ENCODE data around the gene MYL5.
"Not testable (repeated sequence)": the region's sequence is repeated elsewhere in the genome, so short reads cannot be mapped to it uniquely, and the experiment has no call there.

The MYL5 gene, protein sequence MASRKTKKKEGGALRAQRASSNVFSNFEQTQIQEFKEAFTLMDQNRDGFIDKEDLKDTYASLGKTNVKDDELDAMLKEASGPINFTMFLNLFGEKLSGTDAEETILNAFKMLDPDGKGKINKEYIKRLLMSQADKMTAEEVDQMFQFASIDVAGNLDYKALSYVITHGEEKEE

DNA sequence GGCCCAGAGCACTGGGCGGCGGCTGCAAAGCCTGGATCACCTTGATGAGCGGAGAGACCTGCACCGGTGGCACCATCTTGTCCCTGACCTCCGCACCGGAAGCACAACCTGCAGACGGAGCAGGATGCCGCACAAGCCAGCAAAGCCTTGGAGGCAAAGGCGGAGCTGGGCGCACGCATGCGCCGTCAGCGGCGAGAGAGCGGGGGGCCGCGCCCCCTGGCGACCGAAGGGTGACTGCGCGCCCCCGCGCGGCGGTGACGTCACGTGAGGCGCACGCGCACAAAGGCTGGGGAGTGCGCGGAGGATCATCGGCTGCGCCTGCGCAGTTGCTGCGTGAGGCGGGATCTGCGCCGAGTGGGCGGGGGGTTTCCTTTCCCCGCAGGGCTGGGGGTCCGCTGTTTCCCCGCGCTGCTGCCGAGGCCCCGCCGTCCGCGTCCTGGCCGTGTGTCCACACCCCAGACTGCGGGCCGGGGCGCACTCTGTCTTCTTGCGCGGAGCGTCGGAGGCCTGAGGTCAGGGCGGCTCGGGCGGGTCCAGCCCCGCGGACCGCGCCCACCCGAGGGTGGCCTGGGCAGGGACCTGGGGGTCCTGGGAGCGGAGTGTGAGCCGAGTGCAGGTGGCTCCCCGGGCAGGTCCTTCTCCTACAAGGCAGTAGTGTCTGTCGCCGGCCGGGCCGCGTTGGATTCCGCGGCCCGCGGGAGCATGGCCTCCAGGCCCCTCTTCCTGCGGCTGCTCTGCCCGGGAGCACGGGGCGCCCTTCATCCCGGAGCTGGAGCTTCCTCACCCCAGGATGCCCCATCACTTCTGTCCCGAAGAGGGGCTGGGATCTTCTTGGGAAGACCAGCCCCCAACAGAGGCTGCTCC lies at the start of gene MYL5, which contains the start of gene ATP5ME:
MYL5 (plus strand) TSS at position 371 of the 864 bp plus-strand sequence. CDS start 3,485 bp downstream, outside the sequence.
ATP5ME (minus strand) TSS at position 105 of the 864 bp plus-strand sequence; CDS start at position 76, 29 bp downstream.
- DNase-seq: peak; percentile 97

DNA sequence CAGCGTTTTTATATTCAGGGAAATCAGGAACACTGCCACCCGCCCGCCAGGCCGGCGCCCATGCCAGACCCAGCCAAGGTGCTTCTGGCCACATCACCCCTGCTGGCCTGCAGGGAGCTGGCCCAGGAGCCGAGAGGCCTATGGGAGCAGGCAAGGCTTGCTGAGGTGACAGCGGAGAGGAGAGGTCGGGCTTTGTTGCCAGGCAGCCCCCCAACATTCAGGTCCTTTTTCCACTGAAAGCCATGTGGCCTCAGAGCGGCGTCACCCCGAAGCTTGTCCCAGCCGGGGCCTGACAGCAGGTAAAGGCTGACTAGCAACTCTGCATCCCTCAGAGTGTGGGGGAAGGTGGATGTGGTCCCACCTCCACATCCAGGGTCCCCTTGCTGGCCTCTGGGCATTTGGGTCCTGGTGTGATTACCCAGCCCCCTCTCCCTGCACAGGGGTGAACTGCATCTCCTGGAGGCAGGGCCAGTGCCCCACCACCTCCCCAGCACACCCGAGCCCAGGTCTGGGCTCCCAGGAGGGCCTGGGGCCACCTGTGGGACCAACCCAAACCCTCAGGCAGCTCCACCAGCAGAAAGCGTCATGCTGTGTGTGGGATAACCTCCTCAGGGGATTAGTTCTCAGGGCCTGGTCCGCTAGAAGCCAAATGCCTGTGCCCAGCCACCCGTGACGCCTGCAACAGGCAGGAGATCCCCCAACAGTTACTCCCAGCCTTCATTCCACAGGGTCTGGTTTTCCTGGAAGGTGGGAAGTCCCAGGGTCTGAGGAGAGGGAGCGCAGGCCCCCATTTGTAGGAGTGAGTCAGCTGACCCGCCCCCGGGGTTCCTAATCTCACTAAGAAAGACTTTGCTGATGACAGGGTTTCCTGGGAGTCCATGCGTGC lies 49.4 kb upstream of the MYL5 start, which contains the start of gene PDE6B:
PDE6B (plus strand) TSS at position 869 of the 886 bp plus-strand sequence. CDS start 54 bp downstream, outside the sequence.
- DNase-seq: no peak

DNA sequence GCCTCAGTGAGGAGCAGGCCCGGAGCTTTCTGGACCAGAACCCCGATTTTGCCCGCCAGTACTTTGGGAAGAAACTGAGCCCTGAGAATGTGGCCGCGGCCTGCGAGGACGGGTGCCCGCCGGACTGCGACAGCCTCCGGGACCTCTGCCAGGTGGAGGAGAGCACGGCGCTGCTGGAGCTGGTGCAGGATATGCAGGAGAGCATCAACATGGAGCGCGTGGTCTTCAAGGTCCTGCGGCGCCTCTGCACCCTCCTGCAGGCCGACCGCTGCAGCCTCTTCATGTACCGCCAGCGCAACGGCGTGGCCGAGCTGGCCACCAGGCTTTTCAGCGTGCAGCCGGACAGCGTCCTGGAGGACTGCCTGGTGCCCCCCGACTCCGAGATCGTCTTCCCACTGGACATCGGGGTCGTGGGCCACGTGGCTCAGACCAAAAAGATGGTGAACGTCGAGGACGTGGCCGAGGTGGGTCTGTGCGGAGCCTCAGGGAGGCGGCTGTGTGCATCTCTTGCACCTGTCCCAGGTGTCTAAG lies 48.6 kb upstream of the MYL5 start:
- no peak for DNase-seq

DNA sequence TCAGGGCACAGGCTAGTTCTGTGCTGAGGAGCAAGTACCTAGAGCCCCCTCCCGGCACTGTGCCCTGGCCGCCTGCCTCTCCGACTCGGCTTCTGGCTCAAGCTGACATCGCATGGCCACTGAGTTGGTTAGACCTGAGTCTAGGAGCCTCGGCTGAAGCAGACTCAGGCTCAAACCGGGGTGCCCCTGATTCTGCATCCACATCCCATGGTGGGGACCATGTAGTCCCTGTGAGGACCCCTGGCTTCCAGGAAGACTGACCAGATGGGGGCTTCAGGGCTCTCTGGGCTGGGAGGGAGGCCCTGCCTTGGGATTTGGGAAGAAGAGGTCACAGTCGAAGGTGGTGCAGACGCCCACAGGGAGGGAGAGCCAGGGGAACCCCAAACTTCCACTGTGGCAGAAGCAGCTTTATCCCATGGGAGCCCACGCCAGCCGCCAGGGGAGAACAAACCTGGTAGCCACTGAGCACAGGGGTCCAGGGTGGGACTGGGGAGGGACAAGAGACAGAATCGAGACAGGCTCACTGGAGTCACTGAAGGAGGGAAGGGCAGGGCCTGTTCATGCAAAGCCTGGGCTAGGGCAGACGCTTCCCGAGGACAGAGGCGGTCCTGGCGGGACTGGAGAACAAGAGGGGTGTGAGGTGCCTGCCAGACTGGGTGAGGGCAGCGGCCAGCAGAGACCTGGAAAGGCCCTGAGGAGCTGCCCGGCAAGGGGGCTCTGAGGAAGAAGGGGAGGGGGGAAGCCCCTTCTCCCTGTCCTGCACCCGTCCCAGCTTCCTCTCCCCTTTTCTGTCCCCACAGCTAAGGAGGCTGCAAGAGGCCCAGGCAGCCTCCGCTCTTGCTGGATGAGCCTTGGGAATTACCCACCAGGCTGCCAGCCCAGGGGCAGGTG lies 47.9 kb upstream of the MYL5 start:
- no peak for DNase-seq

DNA sequence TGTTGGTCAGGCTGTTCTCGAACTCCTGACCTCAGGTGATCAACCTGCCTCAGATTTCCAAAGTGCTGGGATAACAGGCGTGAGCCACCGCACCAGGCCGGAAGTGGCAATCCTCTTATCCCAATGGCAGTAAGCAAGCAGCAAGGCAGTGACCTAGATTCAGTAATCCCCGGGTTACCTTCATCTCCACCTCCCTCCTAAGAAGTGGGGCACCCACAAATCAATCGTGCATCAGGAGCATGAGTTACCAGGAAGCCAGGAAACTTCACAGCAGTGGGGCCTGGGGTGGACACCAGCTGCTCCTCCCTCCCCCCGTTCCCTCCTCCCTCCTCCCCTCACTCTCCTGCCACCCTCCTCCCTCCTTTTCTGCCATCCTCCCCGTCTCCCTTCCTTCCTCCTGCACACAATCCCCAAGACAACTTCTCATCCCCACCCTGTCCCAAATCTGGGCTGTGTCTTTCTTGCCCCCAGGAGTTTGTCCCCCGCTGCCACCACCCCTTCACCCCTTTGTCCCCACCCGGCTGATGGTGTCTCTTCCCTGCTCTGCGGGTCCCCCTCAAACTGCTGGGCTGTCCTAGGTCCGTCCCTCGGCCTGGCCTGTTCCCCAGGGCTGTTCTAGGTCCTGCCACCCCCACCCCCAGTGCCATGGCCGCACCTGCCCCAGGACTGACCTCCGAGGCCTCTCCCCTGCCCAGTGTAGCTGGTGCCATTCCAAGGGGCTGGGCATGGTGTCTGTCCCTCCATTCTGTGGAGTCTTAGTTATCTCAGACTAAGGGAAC lies 46.8 kb upstream of the MYL5 start:
- no peak for DNase-seq

DNA sequence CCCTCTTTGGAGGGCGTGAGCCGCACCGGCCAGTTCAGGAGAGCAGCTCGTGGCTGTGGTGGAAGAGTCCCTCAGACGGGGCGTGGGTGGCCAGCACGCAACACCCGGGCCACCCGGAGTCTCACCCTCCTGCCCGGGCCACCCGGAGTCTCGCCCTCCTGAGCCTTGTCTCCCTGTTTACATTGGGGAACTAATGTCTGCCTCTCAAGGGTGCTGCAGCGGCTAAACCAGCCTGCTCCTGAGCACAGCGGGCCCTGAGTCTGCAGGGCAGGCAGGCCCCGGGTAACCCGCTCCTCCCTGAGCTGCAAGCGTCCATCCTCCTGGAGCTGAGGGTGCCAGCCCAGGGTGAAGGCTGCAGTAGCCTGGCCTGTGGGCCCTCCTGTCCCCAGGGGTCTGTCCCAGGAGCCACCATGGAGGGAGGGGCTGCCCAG lies 46.0 kb upstream of the MYL5 start:
- DNase-seq: no peak

DNA sequence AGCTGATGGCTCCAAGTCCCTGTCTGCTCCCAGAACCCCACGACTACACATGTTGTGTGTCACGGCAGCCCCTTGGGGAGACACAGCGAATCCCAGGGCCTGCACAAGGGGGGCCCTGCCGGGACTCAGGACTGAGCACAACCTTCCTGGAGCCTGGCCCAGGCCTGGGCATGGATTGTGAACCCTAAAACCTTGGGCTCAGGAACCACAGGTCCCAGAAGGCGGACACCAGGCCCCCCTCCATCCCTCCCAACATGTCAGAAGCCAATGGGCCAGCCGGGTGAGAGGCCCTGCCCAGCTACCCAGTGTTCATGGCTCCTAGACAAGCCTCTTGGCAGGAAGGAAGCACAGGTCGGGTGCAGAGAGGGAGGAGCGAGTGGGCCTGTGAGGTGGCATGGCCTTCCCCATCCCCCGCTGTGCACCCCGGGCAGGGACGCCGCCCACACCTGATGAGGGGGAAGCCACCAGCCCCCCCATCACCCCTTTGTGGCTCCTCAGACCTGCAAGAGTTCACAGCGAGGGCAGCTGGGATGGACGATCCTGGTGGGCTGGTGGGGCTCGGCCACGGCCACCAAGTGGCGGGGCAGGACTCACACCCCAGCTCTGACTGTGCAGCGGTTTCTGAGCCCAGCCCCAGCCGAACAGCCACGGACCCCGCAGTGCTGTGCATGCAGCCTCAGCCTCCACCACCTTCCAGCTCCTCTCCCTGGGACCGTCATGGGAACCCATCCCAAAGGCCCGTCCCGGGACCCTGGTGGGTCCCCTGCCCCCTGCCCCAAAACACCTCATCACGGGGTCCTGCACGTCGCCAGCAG lies 45.3 kb upstream of the MYL5 start:
- DNase-seq: no peak

DNA sequence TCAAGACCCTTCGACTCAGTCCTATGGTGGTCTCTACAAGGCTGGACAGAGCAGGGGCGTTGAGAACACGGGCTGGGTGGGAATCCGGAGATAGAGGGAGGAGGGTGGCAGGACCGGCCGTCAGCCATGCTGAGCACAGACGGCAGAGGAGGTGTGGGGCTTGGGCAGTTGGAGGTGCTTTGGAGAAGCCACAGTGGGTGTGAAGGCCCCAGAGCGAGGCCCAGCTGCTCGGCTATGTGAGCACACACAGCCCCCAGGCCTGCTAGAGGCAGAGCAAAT lies 44.8 kb upstream of the MYL5 start:
- DNase-seq: no peak

DNA sequence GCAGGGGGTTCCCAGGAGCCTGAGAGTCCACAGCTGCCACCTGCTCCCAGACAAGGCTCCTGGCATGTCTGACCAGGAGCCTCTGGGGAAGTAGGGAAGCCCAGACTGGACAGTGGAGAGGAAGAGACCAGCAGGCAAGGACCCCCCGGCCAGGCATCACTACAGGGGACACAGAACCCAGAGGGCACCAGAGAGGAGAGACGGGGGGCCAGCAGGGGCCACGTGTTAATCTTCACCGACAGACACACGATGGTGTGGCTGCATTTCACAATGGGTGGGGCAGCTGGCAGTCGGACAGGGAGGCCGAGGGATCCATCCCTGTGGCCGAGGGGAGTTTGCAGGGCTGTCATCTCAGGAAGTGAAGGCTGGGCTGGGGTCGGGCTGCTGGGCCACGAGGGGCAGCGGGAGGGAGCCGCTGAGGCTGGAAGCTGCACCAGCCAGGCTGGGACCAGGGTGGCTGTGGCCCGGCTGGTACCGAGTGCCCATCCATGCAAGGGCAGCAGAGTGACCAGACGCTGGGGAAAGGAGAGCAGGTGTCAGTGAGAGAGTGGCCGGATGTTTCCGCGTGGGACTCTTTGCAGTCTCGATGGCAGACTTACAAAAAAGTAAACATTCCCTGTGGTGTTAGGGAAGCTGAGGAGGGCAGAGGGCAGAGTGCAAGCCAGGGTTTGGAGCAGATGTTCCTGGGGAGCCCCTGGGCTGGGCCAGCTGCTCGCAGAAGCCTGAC lies 44.3 kb upstream of the MYL5 start:
- no peak for DNase-seq

DNA sequence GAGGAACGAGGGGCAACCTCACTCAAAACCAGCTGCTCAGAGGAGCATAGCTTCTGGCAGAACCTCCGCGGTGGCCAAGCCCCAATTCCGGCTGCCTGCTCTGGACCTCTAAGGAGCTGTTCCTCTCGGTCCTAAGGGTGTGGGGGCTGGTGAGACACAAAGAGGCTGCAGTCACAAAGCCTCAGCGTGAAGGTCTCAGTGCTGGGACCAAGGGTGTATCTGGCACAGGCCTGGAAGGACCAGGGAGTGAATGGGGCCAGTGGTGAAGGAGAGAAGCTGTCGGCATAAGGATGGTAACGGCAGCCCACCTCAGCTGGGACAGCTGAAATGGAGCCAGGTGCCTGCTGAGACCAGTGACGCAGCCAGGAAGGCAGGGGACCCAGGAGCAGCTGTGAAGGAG lies 43.7 kb upstream of the MYL5 start:
- DNase-seq: no peak

DNA sequence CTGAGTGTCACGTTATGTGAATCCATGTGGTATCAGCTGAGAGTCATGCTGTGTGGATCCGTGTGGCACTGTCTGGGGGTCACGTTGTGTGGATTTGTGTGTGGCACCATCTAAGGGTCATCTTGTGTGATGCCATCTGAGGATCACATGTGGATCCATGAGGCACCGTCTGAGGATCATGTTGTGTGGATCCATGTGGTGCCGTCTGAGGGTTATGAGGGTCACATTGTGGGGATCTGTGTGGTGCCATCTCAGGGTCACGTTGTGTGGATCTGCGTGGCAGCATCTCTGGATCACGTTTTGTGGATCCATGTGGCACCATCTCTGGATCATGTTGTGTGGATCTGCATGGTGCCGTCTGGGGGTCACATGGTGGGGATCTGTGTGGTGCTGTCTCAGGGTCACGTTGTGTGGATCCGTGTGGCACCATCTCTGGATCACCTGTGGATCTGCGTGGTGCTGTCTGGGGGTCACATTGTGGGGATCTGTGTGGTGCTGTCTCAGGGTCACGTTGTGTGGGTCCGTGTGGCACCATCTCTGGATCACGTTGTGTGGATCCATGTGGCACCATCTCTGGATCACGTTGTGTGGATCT lies 42.0 kb upstream of the MYL5 start:
- DNase-seq: no peak

DNA sequence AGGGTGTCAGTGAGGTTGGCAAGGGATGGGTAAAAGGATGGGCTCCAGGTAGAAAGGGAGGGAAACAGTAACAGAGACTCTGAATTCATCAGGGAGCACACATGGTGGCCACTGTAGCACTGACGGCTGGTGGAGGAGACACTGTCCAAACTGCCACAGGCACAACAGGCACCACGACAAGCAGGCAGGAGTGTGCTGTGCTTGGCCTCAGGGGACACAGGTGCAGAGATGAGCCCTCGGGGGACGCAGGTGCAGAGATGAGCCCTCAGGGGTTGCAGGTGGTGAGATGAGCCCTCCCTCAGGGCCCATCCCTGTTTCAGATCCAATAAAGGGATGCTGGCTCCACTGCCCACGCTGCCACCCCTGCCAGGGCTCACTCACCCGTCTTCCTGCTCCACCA lies 41.4 kb upstream of the MYL5 start:
- no peak for DNase-seq

DNA sequence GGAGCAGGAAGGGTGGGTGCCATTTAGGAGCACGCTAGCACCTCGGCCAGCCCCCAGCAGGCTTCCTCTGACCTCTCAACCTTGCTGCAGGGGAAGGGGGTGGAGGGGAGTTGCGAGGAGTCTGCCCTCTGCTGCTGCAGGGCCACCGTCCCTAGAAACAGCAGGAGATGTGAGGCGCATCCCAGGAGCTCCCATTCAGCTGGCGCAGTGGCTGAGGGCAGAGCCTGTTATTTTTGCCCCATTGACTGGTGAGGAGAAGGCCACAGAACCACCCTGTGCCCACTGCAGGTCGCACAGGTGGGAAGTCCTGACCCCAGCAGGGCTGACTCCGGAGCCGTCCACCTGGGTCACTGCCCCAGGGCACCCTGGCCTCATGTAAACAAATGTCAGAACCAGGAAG lies 40.9 kb upstream of the MYL5 start:
- DNase-seq: no peak

DNA sequence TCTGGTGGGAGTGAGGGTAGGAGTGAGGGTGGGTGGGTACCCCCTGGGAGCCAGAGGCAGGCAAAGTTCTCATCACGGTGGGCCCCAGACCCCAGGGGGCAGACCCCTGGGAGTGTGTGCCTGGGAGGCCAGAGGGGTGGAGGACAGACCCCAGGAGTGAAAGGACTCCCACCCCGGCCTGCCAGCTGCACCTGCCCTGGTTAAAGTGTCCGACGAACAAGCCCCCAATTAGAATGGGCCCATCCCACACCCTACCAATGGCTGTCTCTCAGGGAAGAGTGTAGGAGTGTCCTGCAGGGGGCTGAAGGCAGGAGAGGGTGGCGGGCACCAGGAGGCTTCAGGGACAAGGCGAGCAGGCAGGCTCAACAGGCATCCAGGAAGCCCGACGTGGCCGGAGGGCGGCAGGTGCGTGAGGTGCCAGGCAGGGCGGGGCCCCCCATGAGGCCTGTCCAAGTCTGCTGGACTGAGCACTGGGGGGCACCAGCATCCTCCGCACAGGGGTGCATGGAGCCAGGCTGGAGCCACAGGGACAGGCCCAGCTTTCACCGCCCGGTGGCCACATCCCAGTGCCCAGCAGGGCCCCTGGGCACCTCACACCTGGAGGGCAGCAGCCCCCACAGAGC lies 40.3 kb upstream of the MYL5 start:
- no peak for DNase-seq

DNA sequence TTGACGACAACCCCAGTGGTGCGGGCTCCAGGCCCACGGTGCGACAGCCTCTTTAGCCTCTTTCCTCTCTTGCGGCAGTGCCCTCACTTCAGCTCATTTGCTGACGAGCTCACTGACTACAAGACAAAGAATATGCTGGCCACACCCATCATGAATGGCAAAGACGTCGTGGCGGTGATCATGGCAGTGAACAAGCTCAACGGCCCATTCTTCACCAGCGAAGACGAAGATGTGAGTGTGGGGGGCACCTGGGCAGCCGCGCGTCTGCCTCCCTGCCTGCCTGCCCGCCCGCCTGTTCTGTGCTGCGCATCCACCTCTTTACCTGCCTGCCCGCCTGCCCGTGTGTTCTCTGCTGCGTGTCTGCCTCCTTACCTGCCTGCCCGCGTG lies 39.8 kb upstream of the MYL5 start:
- no peak for DNase-seq

DNA sequence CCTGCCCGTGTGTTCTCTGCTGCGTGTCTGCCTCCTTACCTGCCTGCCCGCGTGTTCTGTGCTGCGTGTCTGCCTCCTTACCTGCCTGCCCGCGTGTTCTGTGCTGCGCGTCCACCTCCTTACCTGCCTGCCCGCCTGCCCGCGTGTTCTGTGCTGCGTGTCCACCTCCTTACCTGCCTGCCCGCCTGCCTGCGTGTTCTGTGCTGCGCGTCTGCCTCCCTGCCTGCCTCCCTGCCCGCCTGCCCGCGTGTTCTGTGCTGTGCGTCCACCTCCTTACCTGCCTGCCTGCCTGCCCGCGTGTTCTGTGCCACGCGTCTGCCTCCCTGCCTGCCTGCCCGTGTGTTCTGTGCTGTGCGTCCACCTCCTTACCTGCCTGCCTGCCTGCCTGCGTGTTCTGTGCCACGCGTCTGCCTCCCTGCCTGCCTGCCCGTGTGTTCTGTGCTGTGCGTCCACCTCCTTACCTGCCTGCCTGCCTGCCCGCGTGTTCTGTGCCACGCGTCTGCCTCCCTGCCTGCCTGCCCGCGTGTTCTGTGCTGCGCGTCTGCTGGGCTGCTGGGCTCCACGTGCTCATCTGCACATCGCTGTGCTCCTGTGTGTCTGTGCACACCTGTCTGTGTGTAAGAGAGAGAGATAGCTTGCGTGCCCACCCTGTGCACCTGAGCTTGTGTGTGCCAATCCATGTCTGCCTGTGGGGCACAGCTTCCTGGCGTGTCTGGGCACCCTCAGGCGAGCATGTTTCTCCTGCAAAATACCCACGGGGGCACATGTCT lies 39.1 kb upstream of the MYL5 start:
- DNase-seq: not testable (repeated sequence)

DNA sequence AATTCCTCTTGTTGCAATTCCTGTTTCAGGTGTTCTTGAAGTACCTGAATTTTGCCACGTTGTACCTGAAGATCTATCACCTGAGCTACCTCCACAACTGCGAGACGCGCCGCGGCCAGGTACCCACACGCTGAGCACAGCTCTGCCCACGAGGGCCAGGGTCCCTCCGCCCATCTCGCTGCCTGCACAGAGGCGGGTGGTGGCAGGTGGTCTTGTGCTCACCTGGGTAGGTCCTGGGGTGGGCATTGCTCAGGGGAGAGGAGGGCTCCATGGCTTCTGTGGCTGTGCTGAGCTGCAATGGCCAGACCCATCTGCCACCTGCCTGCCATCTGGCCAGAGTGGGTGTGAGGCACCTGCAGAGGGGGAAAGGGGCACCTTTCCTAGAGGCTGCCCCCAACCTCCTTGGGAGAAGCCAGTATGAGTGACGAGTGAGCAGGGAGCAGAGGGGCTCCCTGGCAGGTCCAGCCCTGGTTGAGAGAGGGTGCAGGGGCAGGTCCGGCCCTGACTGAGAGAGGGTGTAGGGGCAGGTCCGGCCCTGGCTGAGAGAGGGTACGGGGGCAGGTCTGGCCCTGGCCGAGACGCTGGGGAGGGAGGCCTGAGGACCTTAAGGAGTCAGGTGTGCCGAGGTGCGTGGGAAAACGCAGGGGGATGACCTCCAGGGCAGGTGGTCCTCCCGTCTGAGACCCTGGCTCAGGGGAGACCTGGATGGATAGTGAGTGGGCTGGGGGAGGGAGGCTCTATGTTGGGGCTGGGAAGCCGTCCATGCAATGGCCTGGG lies 38.3 kb upstream of the MYL5 start:
- no peak for DNase-seq

Data from activated effector memory CD4-positive, alpha-beta T cell treated with Interleukin-2 at 50 U/mL for 16 hours (primary cell).